Keratinocyte (primary cell): ENCODE results near the gene ROPN1L.

Source experiments
- EZH2 ChIP-seq: IDR thresholded peaks from one replicate; pipeline ENCODE4 v1.6.1; 2012; ENCODE audit warnings: inconsistent platforms, mild to moderate bottlenecking, low read length, moderate library complexity
- TF ChIP-seq, protein P1 (sequence below), 3 experiments: IDR thresholded peaks in 1 of 3; conservative IDR thresholded peaks in 1 of 3; optimal IDR thresholded peaks in 1 of 3; 2 replicates in 2 of 3; 3 replicates in 1 of 3; pipeline versions ENCODE3 to v1.5.1; 2011; ENCODE audit warnings: low read length in 3 of 3, mild to moderate bottlenecking in 3 of 3, moderate library complexity in 2 of 3, control low read depth in 1 of 3, inconsistent platforms in 1 of 3; ENCODE audit not compliant: insufficient read depth in 2 of 3; ENCODE audit errors: extremely low read depth in 1 of 3

DNA sequence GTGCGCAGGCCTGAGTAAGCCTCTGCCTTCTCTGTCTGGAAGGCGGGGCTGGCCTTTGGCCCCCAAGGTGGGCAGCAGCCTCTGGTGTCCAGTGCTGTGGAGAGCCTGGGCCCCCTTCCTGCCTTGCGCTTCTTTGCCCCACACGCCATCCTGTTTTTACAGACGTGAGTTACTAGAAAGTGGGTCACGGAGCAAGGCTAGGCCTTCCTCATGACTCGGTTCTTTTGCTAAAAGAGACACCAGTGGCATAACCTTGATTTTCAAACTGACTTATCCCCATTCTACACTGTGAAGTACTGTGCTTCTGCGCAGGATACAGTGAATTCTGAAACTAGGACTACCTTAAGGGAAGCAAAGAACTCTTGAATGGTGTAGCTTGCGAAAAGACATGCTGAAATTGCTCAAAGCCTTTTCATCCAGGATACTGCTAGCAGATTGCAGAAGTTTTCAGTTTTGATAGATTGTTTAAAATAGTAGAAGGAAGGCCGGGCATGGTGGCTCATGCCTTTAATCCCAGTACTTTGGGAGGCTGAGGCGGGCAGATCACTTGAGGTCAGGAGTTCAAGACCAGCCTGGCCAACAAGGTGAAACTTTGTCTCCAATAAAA lies 7.2 kb downstream of the ROPN1L start:
- TF ChIP-seq, protein P1, sequence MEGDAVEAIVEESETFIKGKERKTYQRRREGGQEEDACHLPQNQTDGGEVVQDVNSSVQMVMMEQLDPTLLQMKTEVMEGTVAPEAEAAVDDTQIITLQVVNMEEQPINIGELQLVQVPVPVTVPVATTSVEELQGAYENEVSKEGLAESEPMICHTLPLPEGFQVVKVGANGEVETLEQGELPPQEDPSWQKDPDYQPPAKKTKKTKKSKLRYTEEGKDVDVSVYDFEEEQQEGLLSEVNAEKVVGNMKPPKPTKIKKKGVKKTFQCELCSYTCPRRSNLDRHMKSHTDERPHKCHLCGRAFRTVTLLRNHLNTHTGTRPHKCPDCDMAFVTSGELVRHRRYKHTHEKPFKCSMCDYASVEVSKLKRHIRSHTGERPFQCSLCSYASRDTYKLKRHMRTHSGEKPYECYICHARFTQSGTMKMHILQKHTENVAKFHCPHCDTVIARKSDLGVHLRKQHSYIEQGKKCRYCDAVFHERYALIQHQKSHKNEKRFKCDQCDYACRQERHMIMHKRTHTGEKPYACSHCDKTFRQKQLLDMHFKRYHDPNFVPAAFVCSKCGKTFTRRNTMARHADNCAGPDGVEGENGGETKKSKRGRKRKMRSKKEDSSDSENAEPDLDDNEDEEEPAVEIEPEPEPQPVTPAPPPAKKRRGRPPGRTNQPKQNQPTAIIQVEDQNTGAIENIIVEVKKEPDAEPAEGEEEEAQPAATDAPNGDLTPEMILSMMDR (optimal IDR thresholded peaks at IDR 0.05 in 1 of 3, IDR thresholded peaks at IDR 0.05 in 1 of 3, conservative IDR thresholded peaks at IDR 0.05 in 1 of 3; ENCODE audit: extremely low read depth in 1 of 3, insufficient read depth in 2 of 3, low read length in 3 of 3), result no peak
- no peak for TF ChIP-seq EZH2
